Keratinocyte (primary cell): ENCODE measurements around the gene RAB9A.

Experiments used
- EZH2 ChIP-seq: IDR thresholded peaks from one replicate; pipeline ENCODE4 v1.6.1; 2012; ENCODE audit warnings: inconsistent platforms, mild to moderate bottlenecking, low read length, moderate library complexity
- TF ChIP-seq, protein P1 (sequence below), 3 experiments: IDR thresholded peaks in 1 of 3; conservative IDR thresholded peaks in 1 of 3; optimal IDR thresholded peaks in 1 of 3; 2 replicates in 2 of 3; 3 replicates in 1 of 3; pipeline versions ENCODE3 to v1.5.1; 2011; ENCODE audit warnings: low read length in 3 of 3, mild to moderate bottlenecking in 3 of 3, moderate library complexity in 2 of 3, control low read depth in 1 of 3, inconsistent platforms in 1 of 3; ENCODE audit not compliant: insufficient read depth in 2 of 3; ENCODE audit errors: extremely low read depth in 1 of 3

DNA sequence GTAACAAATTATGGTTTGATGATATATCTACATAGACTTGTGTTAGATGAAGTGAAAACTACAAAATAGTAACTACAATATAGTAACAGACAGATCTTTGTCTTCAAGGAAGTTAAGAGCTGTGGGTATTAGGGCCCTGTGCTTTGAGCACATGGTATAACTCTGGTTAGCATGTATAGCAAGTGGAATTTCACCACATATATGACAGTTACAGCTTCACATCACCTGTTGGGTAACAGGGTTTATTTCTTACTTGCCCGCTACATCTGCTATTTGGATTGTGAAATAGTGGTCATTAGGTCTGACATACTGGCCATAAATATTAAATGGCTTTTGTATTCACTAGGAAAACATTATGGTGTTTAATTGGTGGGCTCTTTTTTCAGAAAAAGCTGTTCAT, 65.8 kb downstream of the RAB9A start:
- TF ChIP-seq, protein P1, sequence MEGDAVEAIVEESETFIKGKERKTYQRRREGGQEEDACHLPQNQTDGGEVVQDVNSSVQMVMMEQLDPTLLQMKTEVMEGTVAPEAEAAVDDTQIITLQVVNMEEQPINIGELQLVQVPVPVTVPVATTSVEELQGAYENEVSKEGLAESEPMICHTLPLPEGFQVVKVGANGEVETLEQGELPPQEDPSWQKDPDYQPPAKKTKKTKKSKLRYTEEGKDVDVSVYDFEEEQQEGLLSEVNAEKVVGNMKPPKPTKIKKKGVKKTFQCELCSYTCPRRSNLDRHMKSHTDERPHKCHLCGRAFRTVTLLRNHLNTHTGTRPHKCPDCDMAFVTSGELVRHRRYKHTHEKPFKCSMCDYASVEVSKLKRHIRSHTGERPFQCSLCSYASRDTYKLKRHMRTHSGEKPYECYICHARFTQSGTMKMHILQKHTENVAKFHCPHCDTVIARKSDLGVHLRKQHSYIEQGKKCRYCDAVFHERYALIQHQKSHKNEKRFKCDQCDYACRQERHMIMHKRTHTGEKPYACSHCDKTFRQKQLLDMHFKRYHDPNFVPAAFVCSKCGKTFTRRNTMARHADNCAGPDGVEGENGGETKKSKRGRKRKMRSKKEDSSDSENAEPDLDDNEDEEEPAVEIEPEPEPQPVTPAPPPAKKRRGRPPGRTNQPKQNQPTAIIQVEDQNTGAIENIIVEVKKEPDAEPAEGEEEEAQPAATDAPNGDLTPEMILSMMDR (optimal IDR thresholded peaks at IDR 0.05 in 1 of 3, IDR thresholded peaks at IDR 0.05 in 1 of 3, conservative IDR thresholded peaks at IDR 0.05 in 1 of 3; ENCODE audit: extremely low read depth in 1 of 3, insufficient read depth in 2 of 3, low read length in 3 of 3) = no peak
- TF ChIP-seq EZH2 = no peak
